Measurements from ENCODE around the gene ZFYVE21. TPM values are rescaled to one million over a fixed set of nuclear protein-coding genes. Genes with fewer than 3 reads are reported as not detected.

The ZFYVE21 gene
- total RNA-seq, 6 donors from 2014 or later = 29.3 to 92.1 (median 65.5) TPM

- WGBS, 2 donors = 87 to 89% methylated on average over 12 to 17 of the region's 17 CpGs
- peaks cover 0 to 11% (median 6%) of the 10 kb centered on the region in 4 donors for H3K4me1 ChIP-seq
- no peak overlapping the region for H3K4me3 ChIP-seq
- no peaks in the 10 kb centered on the region for H3K9me3 ChIP-seq
- no peak for TF ChIP-seq EP300 (IDR thresholded peaks at IDR 0.05)
- no peak for TF ChIP-seq CTCF (IDR thresholded peaks at IDR 0.05)
- no peak for TF ChIP-seq POLR2A (IDR thresholded peaks at IDR 0.05)
- no peak for TF ChIP-seq POLR2AphosphoS5 (IDR thresholded peaks at IDR 0.05)
- H3K27me3 ChIP-seq = no peaks in the 10 kb centered on the region
- peaks cover 40 to 100% (median 96%) of the 10 kb centered on the region in 4 donors for H3K36me3 ChIP-seq
- no peak overlapping the region for H3K27ac ChIP-seq
- ATAC-seq (ENCODE audit: low FRiP score in 2 of 2) = no peak
- DNase-seq = no peak
Observed at GRCh38 chr14:103680491-103681231, 34.9 kb upstream of the ZFYVE21 start.

- no peaks in the 10 kb centered on the region for H3K9me3 ChIP-seq
- H3K27me3 ChIP-seq = no peaks in the 10 kb centered on the region
- peaks cover 21 to 98% (median 88%) of the 10 kb centered on the region in 4 donors for H3K36me3 ChIP-seq
- H3K4me3 ChIP-seq = no peak overlapping the region
- 81 to 86% methylated on average over 11 to 14 of the region's 15 CpGs for WGBS, 2 donors
- H3K27ac ChIP-seq = no peak overlapping the region
- DNase-seq = no peak
- no peak for TF ChIP-seq POLR2A (IDR thresholded peaks at IDR 0.05)
- no peak for TF ChIP-seq CTCF (IDR thresholded peaks at IDR 0.05)
- TF ChIP-seq EP300 (IDR thresholded peaks at IDR 0.05) = no peak
- no peak for TF ChIP-seq POLR2AphosphoS5 (IDR thresholded peaks at IDR 0.05)
- no peak for ATAC-seq (ENCODE audit: low FRiP score in 2 of 2)
- peaks cover 0 to 11% (median 6%) of the 10 kb centered on the region in 4 donors for H3K4me1 ChIP-seq
Observed at GRCh38 chr14:103683139-103683538, 32.5 kb upstream of the ZFYVE21 start.

GRCh38 chr14:103684471-103684870 lies 31.1 kb upstream of the ZFYVE21 start:
- DNase-seq = no peak
- WGBS, 2 donors = 71 to 88% methylated on average over 4 to 5 of the region's 6 CpGs

GRCh38 chr14:103684871-103685270 lies 30.7 kb upstream of the ZFYVE21 start:
- Histone ChIP-seq H3K27me3 (no peaks in the 10 kb centered on the region), H3K36me3 (peaks cover 20 to 96% (median 77%) of the 10 kb centered on the region in 4 donors), H3K27ac (no peak overlapping the region), H3K4me1 (peaks cover 0 to 9% (median 3%) of the 10 kb centered on the region in 4 donors), H3K4me3 (no peak overlapping the region), H3K9me3 (no peaks in the 10 kb centered on the region)
- no peak for ATAC-seq (ENCODE audit: low FRiP score in 2 of 2)
- no peak for TF ChIP-seq CTCF (IDR thresholded peaks at IDR 0.05)
- TF ChIP-seq POLR2A (IDR thresholded peaks at IDR 0.05) = no peak
- no peak for TF ChIP-seq EP300 (IDR thresholded peaks at IDR 0.05)
- no peak for TF ChIP-seq POLR2AphosphoS5 (IDR thresholded peaks at IDR 0.05)
- no peak for DNase-seq
- WGBS, 2 donors = 91 to 94% methylated on average over 15 of the region's 15 CpGs

More at GRCh38 chr14:103684471-103684870, 31.1 kb upstream of the ZFYVE21 start:
- H3K36me3 ChIP-seq = peaks cover 21 to 97% (median 81%) of the 10 kb centered on the region in 4 donors
- H3K27me3 ChIP-seq = no peaks in the 10 kb centered on the region
- ATAC-seq (ENCODE audit: low FRiP score in 2 of 2) = no peak
- no peak for TF ChIP-seq EP300 (IDR thresholded peaks at IDR 0.05)
- TF ChIP-seq POLR2AphosphoS5 (IDR thresholded peaks at IDR 0.05) = no peak
- no peak for TF ChIP-seq POLR2A (IDR thresholded peaks at IDR 0.05)
- no peak for TF ChIP-seq CTCF (IDR thresholded peaks at IDR 0.05)
- H3K4me3 ChIP-seq = no peak overlapping the region
- H3K27ac ChIP-seq = no peak overlapping the region
- H3K4me1 ChIP-seq = peaks cover 0 to 8% (median 4%) of the 10 kb centered on the region in 4 donors
- no peaks in the 10 kb centered on the region for H3K9me3 ChIP-seq
